Pancreas (tissue), 10 donors: ENCODE data around the gene USP24. TPM values are rescaled to one million over a fixed set of nuclear protein-coding genes. Genes with fewer than 3 reads are reported as not detected.
A peak's percentile ranks its signal among the peaks of the same experiment; 100 is the strongest.

ENCODE experiments used
- ATAC-seq, 4 donors: fragments of 200-7000 bp; cut with Tn5 transposase; one replicate each; pipeline versions ENCODE4 v1.8.0 to v1.9.1; 2020; ENCODE audit warnings: mild to moderate bottlenecking in 4 of 4, moderate library complexity in 4 of 4
- DNase-seq, 6 donors: peaks; one replicate each; pipeline ENCODE4 v3.0.0-alpha.2; 2020
- FAIRE-seq: peaks from 2 replicates; lab custom pipeline; 2012; peaks lifted over from hg19 to GRCh38; lab: Jason Lieb, UNC
- H3K27ac ChIP-seq, 4 donors: fragments of 200-600 bp; sonication (generic); 1 replicate in 3 of 4; 2 replicates in 1 of 4; pipeline versions ENCODE4 v1.5.0 to v1.8.0; 2020
- H3K27me3 ChIP-seq, 4 donors: fragments of 200-600 bp; one replicate each; pipeline ENCODE4 v1.8.0; 2021
- H3K36me3 ChIP-seq, 3 donors: fragments of 200-600 bp; sonication (generic) in 1 of 3; one replicate each; pipeline versions ENCODE4 v1.5.0 to v1.8.0; 2020 to 2021
- H3K4me1 ChIP-seq, 3 donors: fragments of 200-600 bp; one replicate each; pipeline ENCODE4 v1.8.0; 2021
- H3K4me3 ChIP-seq, 4 donors: fragments of 200-600 bp; sonication (generic) in 2 of 4; one replicate each; pipeline versions ENCODE4 v1.5.0 to v1.8.0; 2020 to 2021
- H3K9me3 ChIP-seq, 4 donors: fragments of 200-600 bp; one replicate each; pipeline ENCODE4 v1.8.0; 2021
- CTCF ChIP-seq, 4 donors: fragments of 200-600 bp; sonication (generic) in 3 of 4; IDR thresholded peaks; one replicate each; pipeline versions ENCODE4 v1.5.0 to v1.8.0; 2021; ENCODE audit warnings: antibody characterized with exemption in 4 of 4
- WGBS, 2 donors: extraction: QIAGEN DNeasy Blood & Tissue Kit; methylation state at CpG; one replicate each; pipeline ENCODE4 v1.1.7; 2013; 5-methylcytosine and 5-hydroxymethylcytosine counted together
- intact Hi-C, 3 donors: fragments of 100-400 bp; cut with DNase I; formaldehyde crosslinking; loops; one replicate each; pipeline versions ENCODE4 v1.11.1 to v1.14.2; 2022
- polyA plus RNA-seq, 2 donors: library from polyadenylated mRNA; stranded (reverse); fragments of 200-250 nt; gene quantifications; one replicate each; pipeline ENCODE4 v1.2.3, GENCODE V29; 2013
- total RNA-seq, 6 donors: library from RNA; stranded (reverse); fragmentation: NEBNext Ultra II Directional in 4 of 6; extraction: Animal tissue kit (Norgen Biotek cat#: 25700) in 4 of 6; gene quantifications; one replicate each; pipeline versions ENCODE4 v1.2.1 to v1.2.4, GENCODE V29; 2021 to 2023
- donor health status: healthy with polysubstance abuse.
- donor health status: DM: no; HTN: no; CAD: no; lungs with moderate emphysema.
- donor health status: DM: no; HTN: no; CAD: no.
- donor health status: control.
- donor health status: control.
- donor health status: Bipolar disorder and iron deficiency.
- donor health status: DM: yes; HTN: yes; CAD: no.
- donor health status: DM: no; HTN: no; CAD: no.
- donor health status: DM: no; HTN: no; CAD: no.
- donor health status: DM: yes; HTN: yes; CAD: no.

USP24 gene
- total and polyA plus RNA-seq, 8 donors = 7.5 to 26.8 (median 14.5) TPM

- Histone ChIP-seq H3K9me3 (no peaks in the 10 kb centered on the region), H3K4me1 (peaks cover 0 to 11% (median 0%) of the 10 kb centered on the region in 3 donors), H3K36me3 (peaks cover 0 to 54% (median 14%) of the 10 kb centered on the region in 3 donors), H3K27me3 (no peaks in the 10 kb centered on the region), H3K4me3 (no peak overlapping the region), H3K27ac (no peak overlapping the region)
- WGBS, 2 donors = 38 to 50% methylated on average over 4 of the region's 4 CpGs
- peak in 4 of 6 donors; percentile 8 to 33 (median 22) for DNase-seq
- FAIRE-seq = no peak
- intact Hi-C loops = no loop called here
- no peak for TF ChIP-seq CTCF (IDR thresholded peaks at IDR 0.05)
- peak; percentile 68 to 85 (median 70) for ATAC-seq
Observed at GRCh38 chr1:55129194-55129728, 85.9 kb downstream of the USP24 start.

DNA sequence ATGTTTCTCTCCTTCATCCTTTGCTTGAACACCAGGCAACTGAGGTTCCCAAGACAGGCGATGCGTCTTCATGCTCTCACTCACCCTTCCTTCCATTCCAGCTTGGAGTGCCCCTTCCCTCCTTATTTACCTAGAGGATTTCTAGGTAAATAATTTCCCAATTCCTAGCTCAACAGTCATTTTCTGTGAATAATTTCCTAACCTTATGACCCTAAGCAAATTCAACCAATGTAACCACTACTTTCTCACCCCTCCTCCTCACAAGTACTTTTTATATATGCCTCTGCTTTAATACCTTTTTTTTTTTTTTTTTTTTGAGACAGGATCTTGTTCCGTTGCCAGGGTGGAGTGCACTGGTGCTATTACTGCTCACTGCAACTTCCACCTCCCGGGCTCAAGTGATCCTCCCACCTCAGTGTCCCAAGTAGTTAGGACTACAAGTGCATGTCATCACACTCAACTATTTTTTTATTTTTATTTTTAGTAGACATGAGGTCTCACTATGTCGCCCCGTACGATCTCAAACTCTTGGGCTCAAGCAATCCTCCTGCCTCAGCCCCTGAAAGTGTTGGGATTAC lies 86.7 kb downstream of the USP24 start:
- ATAC-seq (no peak), FAIRE-seq (no peak), DNase-seq (no peak)
- H3K36me3 ChIP-seq = peaks cover 0 to 55% (median 14%) of the 10 kb centered on the region in 3 donors
- TF ChIP-seq CTCF (IDR thresholded peaks at IDR 0.05) = no peak
- H3K27ac ChIP-seq = no peak overlapping the region
- H3K9me3 ChIP-seq = no peaks in the 10 kb centered on the region
- intact Hi-C loops = no loop called here
- H3K4me1 ChIP-seq = peaks cover 0 to 11% (median 0%) of the 10 kb centered on the region in 3 donors
- no peaks in the 10 kb centered on the region for H3K27me3 ChIP-seq
- H3K4me3 ChIP-seq = no peak overlapping the region
- WGBS, 2 donors = 95 to 97% methylated on average over 7 of the region's 7 CpGs

GRCh38 chr1:55127827-55128343 lies 87.3 kb downstream of the USP24 start:
- ATAC-seq = no peak

GRCh38 chr1:55124470-55124869 lies 90.7 kb downstream of the USP24 start:
- no peak for ATAC-seq
- 92 to 96% methylated on average over 5 of the region's 5 CpGs for WGBS, 2 donors
- no peak overlapping the region for H3K27ac ChIP-seq
- no peak for TF ChIP-seq CTCF (IDR thresholded peaks at IDR 0.05)
- H3K36me3 ChIP-seq = peaks cover 4 to 74% (median 32%) of the 10 kb centered on the region in 3 donors
- no peak overlapping the region for H3K4me3 ChIP-seq
- DNase-seq = no peak
- H3K4me1 ChIP-seq = peaks cover 0 to 4% (median 0%) of the 10 kb centered on the region in 3 donors
- intact Hi-C loops = no loop called here
- FAIRE-seq = no peak
- H3K27me3 ChIP-seq = no peaks in the 10 kb centered on the region
- H3K9me3 ChIP-seq = no peaks in the 10 kb centered on the region

More at GRCh38 chr1:55127827-55128343, 87.3 kb downstream of the USP24 start:
- TF ChIP-seq CTCF (IDR thresholded peaks at IDR 0.05) = no peak
- intact Hi-C loops = no loop called here
- DNase-seq (no peak), FAIRE-seq (no peak)
- 95 to 96% methylated on average over 3 of the region's 3 CpGs for WGBS, 2 donors
- H3K36me3 ChIP-seq = peaks cover 0 to 61% (median 15%) of the 10 kb centered on the region in 3 donors
- H3K4me1 ChIP-seq = peaks cover 0 to 11% (median 0%) of the 10 kb centered on the region in 3 donors
- no peaks in the 10 kb centered on the region for H3K27me3 ChIP-seq
- H3K4me3 ChIP-seq = no peak overlapping the region
- H3K9me3 ChIP-seq = no peaks in the 10 kb centered on the region
- H3K27ac ChIP-seq = no peak overlapping the region

DNA sequence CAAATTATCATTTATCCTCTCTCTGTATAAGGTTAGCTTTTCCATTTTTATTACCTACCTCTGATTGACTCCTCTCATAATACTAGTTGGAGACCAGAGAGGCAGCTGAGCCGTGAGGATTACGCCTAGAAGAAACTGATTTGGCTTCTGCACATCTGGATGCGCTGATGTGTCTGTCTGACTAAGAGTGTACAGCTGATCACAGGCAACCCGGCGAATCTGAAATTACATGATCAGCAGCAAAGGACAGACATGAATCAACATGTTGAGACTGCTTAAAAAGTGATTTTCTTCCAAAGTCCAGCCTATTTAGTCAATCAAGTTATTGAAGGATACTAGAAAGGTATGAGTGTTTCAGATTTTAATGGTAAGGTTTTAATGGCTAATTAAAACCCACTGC lies 94.6 kb downstream of the USP24 start:
- Histone ChIP-seq H3K27me3 (no peaks in the 10 kb centered on the region), H3K27ac (no peak overlapping the region), H3K4me3 (no peak overlapping the region), H3K4me1 (no peaks in the 10 kb centered on the region), H3K36me3 (peaks cover 4 to 69% (median 32%) of the 10 kb centered on the region in 3 donors), H3K9me3 (no peaks in the 10 kb centered on the region)
- no peak for DNase-seq
- WGBS, 2 donors = 94 to 95% methylated on average over 5 of the region's 5 CpGs
- intact Hi-C loops = no loop called here
- TF ChIP-seq CTCF (IDR thresholded peaks at IDR 0.05) = no peak
- FAIRE-seq = no peak
- no peak for ATAC-seq
